GM21576 (cell line): ENCODE data around the gene SLC23A2.
"Not testable (repeated sequence)": the region's sequence is repeated elsewhere in the genome, so short reads cannot be mapped to it uniquely, and the experiment has no call there.

Experiments used
- ATAC-seq: cut with Tn5 transposase; IDR thresholded peaks from one replicate; pipeline ENCODE4 v1.9.1; 2021; ENCODE audit warnings: mild to moderate bottlenecking, moderate library complexity; ENCODE audit not compliant: unreplicated experiment

The SLC23A2 gene

DNA sequence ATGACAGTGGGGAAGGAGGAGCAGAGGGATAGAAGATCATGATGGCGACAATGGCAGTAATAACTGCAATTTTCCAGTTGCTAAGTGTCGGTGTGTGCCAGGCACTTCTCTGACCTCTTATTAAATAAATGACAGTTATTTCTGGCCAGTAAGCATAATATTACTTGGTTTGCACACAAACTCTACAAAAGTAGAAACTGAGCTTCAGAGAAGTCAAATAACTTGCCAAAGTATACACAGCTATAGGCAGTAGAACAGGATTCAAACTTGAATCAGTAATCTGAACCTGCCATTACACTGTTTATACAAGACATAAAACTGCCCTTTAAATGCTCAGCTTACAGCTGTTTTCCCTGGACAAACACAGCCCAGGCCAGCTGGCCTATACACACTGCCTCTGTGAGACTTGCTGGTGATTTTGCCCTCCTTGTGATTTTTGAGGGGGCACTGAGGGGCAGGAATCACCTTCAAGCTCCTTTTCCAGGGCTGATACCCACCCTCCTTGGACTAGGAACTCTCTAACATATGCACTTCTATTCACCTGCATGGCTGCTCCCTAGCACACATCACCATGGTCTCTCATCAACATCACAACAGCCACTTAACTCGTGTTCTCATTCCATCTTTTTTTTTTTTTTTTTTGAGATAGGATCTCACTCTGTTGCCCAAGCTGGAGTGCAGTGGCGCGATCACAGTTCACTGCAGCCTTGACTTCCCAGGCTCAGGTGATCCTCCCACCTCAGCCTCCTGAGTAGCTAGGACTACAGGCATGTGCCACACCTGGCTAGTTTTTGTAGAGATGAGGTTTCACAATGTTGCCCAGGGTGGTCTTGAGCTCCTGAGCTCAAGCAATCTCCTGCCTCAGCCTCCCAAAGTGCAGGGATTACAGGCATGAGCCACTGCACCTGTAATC is 63.6 kb downstream of the SLC23A2 start:
- no peak for ATAC-seq

DNA sequence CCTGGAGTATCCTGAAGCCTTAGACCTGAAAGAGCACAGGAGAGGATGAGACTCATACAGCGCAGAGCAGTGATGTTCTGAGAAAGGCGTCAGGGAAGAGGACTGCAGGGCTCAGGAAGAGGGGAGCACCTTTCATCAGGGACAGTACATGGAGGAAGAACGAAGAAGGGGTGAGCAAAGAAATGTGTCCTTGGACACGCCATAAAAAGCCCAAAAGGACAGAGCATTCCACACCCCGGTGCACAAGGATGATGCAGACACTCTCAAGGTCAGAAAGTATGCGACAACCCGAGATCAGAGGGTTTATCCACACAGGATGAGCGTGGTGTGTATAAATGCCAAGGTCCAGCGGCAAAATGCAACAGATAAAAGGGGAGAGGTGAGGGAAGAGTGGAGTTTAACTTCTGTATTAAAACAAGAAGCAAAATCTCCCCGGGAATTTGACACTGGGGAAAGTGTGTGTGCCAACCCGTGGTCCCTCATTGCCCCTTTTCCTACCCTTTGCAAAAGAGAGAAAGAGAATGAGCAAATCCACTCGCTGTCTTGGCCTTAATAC is 64.4 kb downstream of the SLC23A2 start:
- no peak for ATAC-seq

DNA sequence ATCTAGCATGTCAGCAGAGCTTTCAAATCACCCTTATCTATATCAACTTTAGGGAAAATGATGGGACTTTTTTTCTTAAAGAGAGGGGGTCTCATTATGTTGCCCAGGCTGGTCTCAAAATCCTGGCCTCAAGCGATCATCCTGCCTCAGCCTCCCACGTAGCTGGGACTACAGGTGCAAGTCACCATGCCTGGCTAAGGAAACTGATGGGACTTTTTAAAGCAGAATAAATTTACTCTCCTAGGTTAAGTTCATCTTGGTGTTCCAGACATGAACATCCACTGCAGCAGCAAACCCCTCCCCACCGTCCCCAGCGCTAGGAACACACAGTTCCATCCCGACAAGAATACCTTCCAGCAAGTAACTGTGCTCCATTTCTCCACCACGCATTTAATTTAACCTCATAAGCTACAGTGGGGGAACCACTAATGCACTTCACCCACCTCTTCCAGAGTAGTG is 64.9 kb downstream of the SLC23A2 start:
- no peak for ATAC-seq

DNA sequence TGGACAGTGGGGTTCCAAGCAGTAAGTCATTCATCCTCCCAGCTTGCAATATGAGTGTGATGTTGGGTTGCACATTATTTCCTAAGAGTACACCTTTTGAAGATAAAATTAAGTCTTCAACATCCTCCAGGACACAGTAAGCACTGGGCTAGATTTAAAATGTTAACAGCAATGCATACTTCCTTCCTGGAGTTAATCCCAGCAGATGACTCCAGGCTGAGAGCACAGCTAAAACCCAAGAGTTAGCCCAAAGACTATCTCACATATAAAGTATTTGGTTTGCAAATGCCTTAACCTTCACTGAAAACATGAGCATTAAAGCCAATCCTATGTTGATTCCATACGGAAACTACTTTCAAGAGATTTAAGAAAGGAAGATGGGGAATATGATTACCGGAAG is 69.2 kb downstream of the SLC23A2 start:
- ATAC-seq, result no peak

- no peak for ATAC-seq
These were observed 71.5 kb downstream of the SLC23A2 start for GRCh38 chr20:4929686-4930397.

DNA sequence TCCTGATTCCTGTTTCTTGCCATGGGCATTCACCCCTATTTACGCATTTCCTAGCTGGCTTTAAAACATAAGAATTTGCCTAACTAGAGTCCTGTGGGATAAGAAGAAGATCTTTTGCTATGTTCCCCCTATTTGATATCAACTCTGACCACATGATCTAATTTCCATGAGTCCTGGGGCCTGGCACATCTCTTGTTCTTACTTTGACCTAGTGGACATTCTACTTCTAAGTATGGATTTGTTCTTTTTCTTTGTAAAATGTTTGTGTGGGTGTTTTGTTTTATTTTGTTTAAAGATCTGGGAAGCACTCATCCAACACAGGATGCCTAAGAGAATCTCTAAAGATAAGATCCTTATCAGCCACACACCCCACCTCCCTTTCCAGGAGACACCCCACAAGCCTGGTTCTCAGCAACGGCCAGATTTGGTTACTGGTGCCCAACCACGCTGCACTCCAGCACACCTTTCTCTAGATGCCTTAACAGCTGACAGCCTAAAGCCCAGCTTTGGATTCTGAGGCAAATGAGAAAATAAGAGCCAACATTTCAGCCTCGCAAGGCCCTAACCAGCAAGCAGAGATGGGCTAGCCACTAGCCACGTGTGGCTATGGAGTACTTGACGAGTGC is 74.7 kb downstream of the SLC23A2 start:
- ATAC-seq, result no peak

DNA sequence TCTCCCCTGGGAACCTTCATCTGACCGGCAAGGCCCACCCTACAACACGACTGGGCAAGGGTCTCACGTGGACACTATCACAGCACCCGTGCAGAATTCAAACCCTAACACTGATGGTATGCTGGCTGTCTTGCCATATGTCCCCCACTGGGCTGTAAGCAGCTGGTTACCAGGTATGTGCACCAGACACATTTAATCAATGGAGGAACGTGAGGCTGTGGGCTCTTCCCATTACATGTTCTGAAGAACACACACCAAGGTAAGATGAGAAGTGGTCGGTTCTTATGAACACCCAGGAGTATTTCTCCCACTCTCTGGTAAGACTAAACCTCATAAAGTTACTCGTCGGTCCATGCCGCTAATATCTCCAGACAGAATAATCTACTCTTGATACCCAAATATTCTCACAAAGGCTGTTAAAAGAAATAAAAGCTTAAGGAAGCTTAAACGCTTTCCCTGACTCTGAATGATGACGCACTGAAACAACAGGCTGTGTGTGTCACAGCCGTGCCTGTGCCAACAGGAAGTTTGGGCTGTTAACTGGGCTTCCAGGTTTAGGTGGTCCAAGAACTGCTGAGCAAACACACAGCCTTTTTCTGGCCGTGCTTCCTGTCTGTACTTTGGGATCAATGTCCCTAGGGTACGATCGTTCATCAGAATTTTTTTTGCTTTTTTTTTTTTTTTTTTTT is 75.3 kb downstream of the SLC23A2 start:
- ATAC-seq, result no peak

DNA sequence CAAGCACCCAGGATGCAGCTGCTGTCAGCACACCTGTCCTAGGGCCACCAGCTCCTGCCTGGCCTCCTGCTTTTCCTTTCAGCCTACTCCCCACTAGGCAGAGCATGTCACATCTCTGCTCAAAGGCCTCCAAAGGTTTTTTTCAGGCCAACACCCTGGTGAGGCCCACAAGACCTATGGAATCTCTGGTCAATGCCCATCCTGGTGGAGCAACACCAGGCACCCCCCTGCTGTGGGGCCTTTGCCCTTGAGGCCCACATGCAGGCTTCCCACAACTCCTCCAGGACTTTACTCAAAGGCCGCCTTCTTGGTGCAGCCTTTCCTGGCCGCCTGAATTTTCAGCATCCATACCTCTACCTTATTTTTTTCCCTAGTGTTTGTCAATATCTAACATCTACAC is 76.9 kb downstream of the SLC23A2 start:
- no peak for ATAC-seq

GRCh38 chr20:4924032-4924431 is 77.3 kb downstream of the SLC23A2 start:
- ATAC-seq, result no peak

DNA sequence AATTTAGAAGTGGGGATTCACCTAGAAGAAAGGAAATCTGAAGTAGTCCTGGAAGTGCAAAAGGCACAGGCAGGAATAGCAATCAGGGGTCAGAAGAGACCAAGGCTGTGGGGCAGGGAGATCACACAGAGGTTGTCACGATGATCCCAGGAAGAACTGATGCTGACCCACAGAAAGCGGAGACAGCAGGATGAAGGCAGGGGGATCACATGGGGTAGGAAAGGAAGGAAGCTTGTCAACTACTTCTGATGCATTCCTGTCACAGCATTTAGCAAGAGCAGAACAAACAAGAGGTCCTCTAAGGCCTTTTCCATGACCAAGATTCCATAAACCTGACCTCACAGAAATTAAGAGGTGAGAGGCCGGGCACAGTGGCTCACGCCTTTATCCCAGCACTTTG is 79.1 kb downstream of the SLC23A2 start:
- no peak for ATAC-seq

GRCh38 chr20:4921271-4921670 is 80.0 kb downstream of the SLC23A2 start:
- not testable (repeated sequence) for ATAC-seq

- ATAC-seq, result no peak
These were observed 80.7 kb downstream of the SLC23A2 start for GRCh38 chr20:4920655-4921054.

DNA sequence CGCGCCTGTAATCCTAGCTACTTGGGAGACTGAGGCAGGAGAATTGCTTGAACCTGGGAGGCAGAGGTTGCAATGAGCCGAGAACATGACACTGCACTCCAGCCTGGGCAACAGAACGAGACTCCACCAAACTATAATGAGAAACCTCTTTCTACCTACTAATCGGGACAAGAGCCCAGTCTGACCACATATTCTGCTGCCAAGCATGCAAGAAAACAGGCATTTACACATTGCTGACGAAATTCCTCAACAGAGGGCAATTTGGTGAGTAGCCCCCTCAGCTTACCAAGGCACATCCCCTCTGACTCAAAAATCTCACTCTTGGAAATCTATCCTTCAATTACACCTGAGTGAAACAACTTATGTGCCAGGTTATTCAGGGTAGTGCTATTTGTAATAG is 81.2 kb downstream of the SLC23A2 start:
- ATAC-seq, result no peak

DNA sequence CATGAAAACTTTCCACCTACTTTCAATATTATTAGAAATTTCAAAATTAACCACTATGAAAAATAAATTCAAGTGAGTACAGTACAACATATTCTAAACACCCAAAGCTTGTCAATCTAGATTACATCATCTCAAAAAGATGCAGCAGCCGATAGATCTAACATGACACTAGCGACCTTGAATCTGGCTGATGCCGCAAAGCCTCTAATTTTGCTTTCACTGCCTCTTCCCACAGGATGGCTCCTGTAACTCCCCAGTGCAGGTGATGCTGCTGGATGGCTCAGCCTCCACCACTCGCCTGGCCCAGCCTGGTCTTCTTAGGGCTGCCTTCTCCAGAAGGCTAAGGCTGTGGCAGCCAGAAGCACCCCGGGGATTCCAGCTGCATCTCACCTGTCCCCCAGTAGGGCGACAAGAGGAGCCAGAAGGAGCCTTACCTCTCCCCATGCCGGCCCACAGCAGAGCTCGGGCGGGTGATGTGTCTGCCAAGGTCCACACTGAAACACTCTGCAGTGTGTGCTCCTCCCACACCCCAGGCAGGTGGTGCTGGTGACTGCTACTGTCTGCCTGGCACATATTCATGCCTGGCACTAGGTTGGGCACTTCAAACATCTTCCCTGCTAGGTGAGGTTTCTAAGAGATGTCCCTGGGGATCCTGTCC is 82.1 kb downstream of the SLC23A2 start:
- no peak for ATAC-seq

DNA sequence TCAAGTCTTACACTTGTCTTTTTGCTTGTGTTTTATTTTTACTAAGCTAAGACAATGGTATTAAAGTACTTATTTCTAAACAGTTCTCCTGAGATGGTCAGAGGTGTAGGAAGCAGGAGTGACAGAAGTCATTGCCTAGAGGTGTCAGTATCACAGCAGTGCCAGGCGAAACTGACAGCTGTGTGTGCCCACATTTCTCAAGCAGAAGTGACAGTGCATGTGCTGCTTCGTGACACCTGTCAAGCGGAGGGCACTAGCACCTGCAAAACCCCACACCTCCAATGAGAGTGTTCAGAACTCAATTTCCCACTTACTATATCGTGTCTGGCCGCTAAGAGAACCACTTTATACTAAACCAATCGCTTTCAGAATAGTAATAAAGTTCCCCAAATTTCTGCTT is 82.8 kb downstream of the SLC23A2 start:
- no peak for ATAC-seq

DNA sequence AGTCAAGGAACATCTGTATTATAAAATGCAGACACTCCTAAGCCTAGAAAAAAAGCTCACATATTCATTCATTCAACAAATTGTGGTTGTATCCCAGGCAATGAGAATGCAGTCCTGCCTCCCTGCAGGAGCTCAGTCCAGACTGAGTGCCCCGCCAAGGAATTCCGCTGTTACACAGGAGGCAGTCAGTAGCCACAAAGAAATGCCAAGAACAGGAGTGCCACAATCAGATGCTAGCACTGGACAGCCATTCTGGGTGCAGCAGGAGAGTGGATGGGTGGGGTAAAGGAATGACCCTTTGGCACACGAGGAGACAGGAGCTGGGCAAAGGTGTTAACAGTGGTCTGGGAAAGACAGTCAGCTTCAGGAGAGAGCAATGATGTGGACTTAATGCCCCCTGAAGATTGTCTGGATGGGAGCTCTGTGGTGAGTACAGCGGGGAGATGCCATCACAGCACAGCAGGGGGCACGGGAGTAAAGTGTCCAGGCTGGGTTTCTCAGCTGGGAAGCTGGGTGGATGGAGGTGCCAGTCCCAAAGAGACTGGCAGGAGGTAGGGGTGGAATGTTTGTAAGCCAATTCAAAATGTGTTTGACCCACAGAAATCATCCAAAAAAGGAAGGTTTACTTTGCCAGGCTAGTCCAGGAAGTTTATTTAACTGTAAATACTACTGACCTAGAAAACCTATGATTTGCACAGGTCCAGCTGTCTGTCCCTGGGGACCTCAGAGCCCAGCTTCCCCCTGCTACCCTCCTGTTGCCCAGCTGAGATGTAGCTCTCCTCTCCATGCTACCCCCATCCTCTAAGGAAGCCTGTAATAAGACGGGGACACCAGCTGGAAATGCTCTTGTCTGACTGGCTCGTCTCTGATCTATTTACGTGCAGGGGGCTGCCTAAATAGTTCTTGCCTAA is 84.1 kb downstream of the SLC23A2 start:
- ATAC-seq, result no peak

DNA sequence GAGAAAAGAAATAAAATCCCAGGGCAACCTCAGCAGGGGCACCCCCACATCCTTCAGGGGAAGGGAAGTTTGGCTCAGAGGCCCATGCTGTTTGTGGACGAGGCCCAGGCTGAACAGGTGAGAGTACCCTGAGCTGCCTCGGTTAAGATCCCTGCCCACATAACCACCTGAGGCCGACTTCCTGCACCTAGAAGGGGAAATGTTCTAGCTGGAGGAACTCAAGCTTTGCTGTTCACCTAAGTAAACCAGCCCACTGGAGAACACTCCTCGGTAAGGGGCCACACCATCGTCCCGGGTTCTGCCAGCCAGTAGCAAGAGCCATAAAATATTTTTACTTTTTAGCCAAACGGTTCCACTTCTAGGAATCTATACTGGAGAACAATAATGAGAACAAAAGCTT is 88.2 kb downstream of the SLC23A2 start:
- ATAC-seq, result no peak

- no peak for ATAC-seq
These were observed 88.7 kb downstream of the SLC23A2 start for GRCh38 chr20:4912380-4913142.
